SKM-1 treated with dmso at 0.1 percent for 144 hours (cell line): ENCODE measurements around the gene IGFBP5.

Experiments
- DNase-seq: peaks from one replicate; lab custom pipeline; 2025; ENCODE audit not compliant: unreplicated experiment; lab: John Stamatoyannopoulos, UW

The IGFBP5 gene

GRCh38 chr2:216715402-216715974, 20.1 kb upstream of the IGFBP5 start:
- DNase-seq: no peak

- DNase-seq: no peak
Observed at GRCh38 chr2:216714376-216714775, 19.0 kb upstream of the IGFBP5 start.

- DNase-seq: no peak
Observed at GRCh38 chr2:216713691-216714336, 18.5 kb upstream of the IGFBP5 start.

- no peak for DNase-seq
Observed at GRCh38 chr2:216711348-216711747, 16.0 kb upstream of the IGFBP5 start.

- DNase-seq: no peak
Observed at GRCh38 chr2:216710551-216711301, 15.4 kb upstream of the IGFBP5 start.

GRCh38 chr2:216702756-216703155, 7.4 kb upstream of the IGFBP5 start:
- DNase-seq: no peak

- no peak for DNase-seq
Observed at GRCh38 chr2:216701544-216701943, 6.2 kb upstream of the IGFBP5 start.

- DNase-seq: no peak
Observed at GRCh38 chr2:216700781-216701180, 5.4 kb upstream of the IGFBP5 start.

GRCh38 chr2:216700088-216700567, 4.8 kb upstream of the IGFBP5 start:
- DNase-seq: no peak

GRCh38 chr2:216698895-216699294, 3.5 kb upstream of the IGFBP5 start:
- DNase-seq: peak; percentile 61

- no peak for DNase-seq
Observed at GRCh38 chr2:216698293-216698692, 2.9 kb upstream of the IGFBP5 start.

- DNase-seq: peak; percentile 24
Observed at GRCh38 chr2:216696751-216697560, 1.6 kb upstream of the IGFBP5 start.

GRCh38 chr2:216696321-216696720, 972 bp upstream of the IGFBP5 start:
- no peak for DNase-seq

GRCh38 chr2:216694826-216695217, 527 bp downstream of the IGFBP5 start:
- DNase-seq: no peak

- no peak for DNase-seq
Observed at GRCh38 chr2:216694082-216694825, 1.1 kb downstream of the IGFBP5 start.

- DNase-seq: no peak
Observed at GRCh38 chr2:216693414-216694080, 1.8 kb downstream of the IGFBP5 start.

GRCh38 chr2:216692636-216693413, 2.5 kb downstream of the IGFBP5 start:
- no peak for DNase-seq

- DNase-seq: no peak
Observed at GRCh38 chr2:216690853-216691741, 4.3 kb downstream of the IGFBP5 start.
